IMR-90 (cell line): ENCODE data around the gene TNFRSF1A. TPM values are rescaled to one million over a fixed set of nuclear protein-coding genes. Genes with fewer than 3 reads are reported as not detected.

Experiments
- ATAC-seq: fragments of 200-7000 bp; cut with Tn5 transposase; 2 replicates; pipeline ENCODE4 v1.9.1; 2020; ENCODE audit warnings: low read depth, mild to moderate bottlenecking, moderate library complexity
- BruUV-seq: library from RNA; stranded (reverse); fragments of 400-500 nt; replicated peaks from 2 replicates; lab custom pipeline; 2021; lab: Mats Ljungman, UMichigan
- CTCF ChIA-PET: fragments of 300-600 bp; formaldehyde crosslinking; extraction: SDS; loops from one replicate; lab custom pipeline; 2021; ENCODE audit warnings: antibody characterized with exemption; lab: Yijun Ruan, JAX
- POLR2A ChIA-PET: fragments of 300-600 bp; sonication (Branson Sonifier 250); formaldehyde crosslinking; loops from one replicate; lab custom pipeline; 2022; ENCODE audit warnings: antibody characterized with exemption; ENCODE audit not compliant: unreplicated experiment; lab: Charles Lee
- DNase-seq: peaks from one replicate; pipeline ENCODE4 v3.0.0; 2013
- H2AFZ ChIP-seq: replicated peaks from 2 replicates; pipeline ENCODE3; 2013; ENCODE audit warnings: low read length, mild to moderate bottlenecking; ENCODE audit not compliant: poor library complexity
- H2AK5ac ChIP-seq: 2 replicates; pipeline ENCODE4 v1.6.1; 2013; ENCODE audit warnings: low read depth, low read length, inconsistent platforms
- H2AK9ac ChIP-seq: replicated peaks from 2 replicates; pipeline ENCODE3; 2013; ENCODE audit warnings: mild to moderate bottlenecking, low read depth, low read length, moderate library complexity; ENCODE audit not compliant: poor library complexity
- H2BK120ac ChIP-seq: 2 replicates; pipeline ENCODE4 v1.6.1; 2013; ENCODE audit warnings: low read depth, low read length, inconsistent platforms
- H2BK15ac ChIP-seq: 3 replicates; pipeline ENCODE4 v1.6.1; 2013; ENCODE audit warnings: low read depth, low read length, inconsistent platforms
- H2BK20ac ChIP-seq: 2 replicates; pipeline ENCODE4 v1.6.1; 2013; ENCODE audit warnings: low read depth, mild to moderate bottlenecking, inconsistent platforms, low read length, moderate library complexity
- H2BK5ac ChIP-seq: 2 replicates; pipeline ENCODE4 v1.6.1; 2013; ENCODE audit warnings: mild to moderate bottlenecking, low read depth, low read length, inconsistent platforms; ENCODE audit not compliant: poor library complexity, severe bottlenecking
- H3K14ac ChIP-seq: replicated peaks from 2 replicates; pipeline ENCODE4 v1.6.1; 2013; ENCODE audit warnings: low read depth, low read length, inconsistent platforms
- H3K18ac ChIP-seq: 2 replicates; pipeline ENCODE4 v1.6.1; 2013; ENCODE audit warnings: low read depth, low read length, control low read depth
- H3K23ac ChIP-seq: 2 replicates; pipeline ENCODE4 v1.6.1; 2013; ENCODE audit warnings: low read depth, low read length, inconsistent platforms
- H3K27ac ChIP-seq: 2 replicates; pipeline ENCODE4 v1.5.1; 2013; ENCODE audit warnings: mild to moderate bottlenecking, control low read depth, low read length; ENCODE audit not compliant: insufficient read depth
- H3K27me3 ChIP-seq: 2 replicates; pipeline ENCODE4 v1.6.1; 2013; ENCODE audit warnings: low read length; ENCODE audit not compliant: control insufficient read depth, insufficient read depth
- H3K36me3 ChIP-seq: 2 replicates; pipeline ENCODE4 v1.6.1; 2013; ENCODE audit warnings: low read length, mixed read lengths; ENCODE audit not compliant: control insufficient read depth, insufficient read depth
- H3K4ac ChIP-seq: 2 replicates; pipeline ENCODE4 v1.6.1; 2013; ENCODE audit warnings: low read depth, low read length, inconsistent platforms
- H3K4me1 ChIP-seq: 2 replicates; pipeline ENCODE4 v1.6.1; 2013; ENCODE audit warnings: low read length, mixed read lengths; ENCODE audit not compliant: control insufficient read depth, insufficient read depth
- H3K4me2 ChIP-seq: 2 replicates; pipeline ENCODE4 v1.6.1; 2013; ENCODE audit warnings: low read depth, mild to moderate bottlenecking, control low read depth, low read length, moderate library complexity
- H3K4me3 ChIP-seq: 2 replicates; pipeline ENCODE4 v1.5.1; 2013; ENCODE audit warnings: low read depth, mild to moderate bottlenecking, control low read depth, low read length, moderate library complexity; ENCODE audit not compliant: insufficient read depth
- H3K56ac ChIP-seq: 2 replicates; pipeline ENCODE4 v1.6.1; 2013; ENCODE audit warnings: low read length, inconsistent platforms; ENCODE audit not compliant: insufficient read depth; ENCODE audit errors: extremely low read depth
- H3K79me1 ChIP-seq, 2 experiments: 2 replicates each; pipeline ENCODE4 v1.6.1; 2013; ENCODE audit warnings: low read length in 2 of 2, inconsistent platforms in 1 of 2, low read depth in 1 of 2
- H3K9ac ChIP-seq: 2 replicates; pipeline ENCODE4 v1.6.1; 2013; ENCODE audit warnings: low read depth, low read length, control low read depth
- H3K9me1 ChIP-seq: 2 replicates; pipeline ENCODE4 v1.6.1; 2013; ENCODE audit warnings: low read length, inconsistent platforms; ENCODE audit not compliant: insufficient read depth
- H3K9me3 ChIP-seq: 2 replicates; pipeline ENCODE4 v1.6.1; 2013; ENCODE audit warnings: low read length; ENCODE audit not compliant: control insufficient read depth, insufficient read depth
- H4K20me1 ChIP-seq: 2 replicates; pipeline ENCODE4 v1.6.1; 2013; ENCODE audit warnings: low read length, inconsistent platforms; ENCODE audit not compliant: insufficient read depth
- H4K5ac ChIP-seq: 2 replicates; pipeline ENCODE4 v1.6.1; 2013; ENCODE audit warnings: mild to moderate bottlenecking, low read depth, low read length, control low read depth
- H4K8ac ChIP-seq, 2 experiments: 2 replicates each; pipeline ENCODE4 v1.6.1; 2013; ENCODE audit warnings: low read depth in 2 of 2, low read length in 2 of 2, control low read depth in 1 of 2, inconsistent platforms in 1 of 2
- H4K91ac ChIP-seq: 2 replicates; pipeline ENCODE4 v1.6.1; 2013; ENCODE audit warnings: low read depth, low read length, inconsistent platforms; ENCODE audit not compliant: insufficient read depth
- BHLHE40 ChIP-seq: fragments of 150-350 bp; IDR thresholded peaks from 2 replicates; pipeline ENCODE4 v1.6.1; 2016; ENCODE audit warnings: mild to moderate bottlenecking, low read depth, low read length
- CEBPB ChIP-seq: IDR thresholded peaks from 2 replicates; pipeline ENCODE4 v1.6.1; 2012; ENCODE audit warnings: low read depth, low read length, improper control_type of control experiment
- CHD1 ChIP-seq: IDR thresholded peaks from 2 replicates; pipeline ENCODE4 v1.6.1; 2012; ENCODE audit warnings: low read depth, low read length, improper control_type of control experiment
- CTCF ChIP-seq: conservative IDR thresholded peaks from 2 replicates; pipeline ENCODE4 v1.5.1; 2012; ENCODE audit warnings: mild to moderate bottlenecking, low read depth, low read length, improper control_type of control experiment
- ELK1 ChIP-seq: fragments of 150-350 bp; IDR thresholded peaks from 2 replicates; pipeline ENCODE4 v1.6.1; 2016; ENCODE audit warnings: low read depth, mild to moderate bottlenecking, low read length, moderate library complexity, borderline replicate concordance
- FOS ChIP-seq: fragments of 150-350 bp; IDR thresholded peaks from 2 replicates; pipeline ENCODE4 v1.6.1; 2016; ENCODE audit warnings: low read depth, low read length
- MAFK ChIP-seq: IDR thresholded peaks from 2 replicates; pipeline ENCODE4 v1.6.1; 2012; ENCODE audit warnings: low read depth, low read length, improper control_type of control experiment
- MAZ ChIP-seq: IDR thresholded peaks from 2 replicates; pipeline ENCODE4 v1.6.1; 2012; ENCODE audit warnings: low read depth, mild to moderate bottlenecking, low read length, improper control_type of control experiment, moderate library complexity, borderline replicate concordance
- NFE2L2 ChIP-seq: fragments of 150-350 bp; IDR thresholded peaks from 2 replicates; pipeline ENCODE4 v1.6.1; 2016; ENCODE audit warnings: low read depth, mild to moderate bottlenecking, low read length
- POLR2A ChIP-seq: IDR thresholded peaks from 2 replicates; pipeline ENCODE4 v1.6.1; 2012; ENCODE audit warnings: mild to moderate bottlenecking, low read depth, low read length
- RAD21 ChIP-seq: IDR thresholded peaks from 2 replicates; pipeline ENCODE4 v1.6.1; 2012; ENCODE audit warnings: low read length, improper control_type of control experiment
- RCOR1 ChIP-seq: IDR thresholded peaks from 2 replicates; pipeline ENCODE4 v1.6.1; 2012; ENCODE audit warnings: mild to moderate bottlenecking, low read length, improper control_type of control experiment; ENCODE audit not compliant: insufficient replicate concordance
- RFX5 ChIP-seq: IDR thresholded peaks from 2 replicates; pipeline ENCODE4 v1.8.0; 2012; ENCODE audit warnings: low read depth, mild to moderate bottlenecking, low read length, moderate library complexity
- SMC3 ChIP-seq: fragments of 150-350 bp; IDR thresholded peaks from 2 replicates; pipeline ENCODE4 v1.6.1; 2016; ENCODE audit warnings: low read depth, mild to moderate bottlenecking, antibody characterized with exemption, low read length, moderate library complexity
- USF2 ChIP-seq: fragments of 150-350 bp; IDR thresholded peaks from 2 replicates; pipeline ENCODE4 v1.6.1; 2017; ENCODE audit warnings: mild to moderate bottlenecking, antibody characterized with exemption, low read length, low read depth
- WGBS, 2 experiments: methylation state at CpG; one replicate each; pipeline versions ENCODE4 v1.1.5 to v1.1.7; 2013; ENCODE audit warnings: missing lambda C conversion rate in 2 of 2; ENCODE audit not compliant: insufficient read length in 1 of 2; ENCODE audit errors: extremely low coverage in 2 of 2; 5-methylcytosine and 5-hydroxymethylcytosine counted together
- dilution Hi-C: fragments of 300-500 bp; cut with HindIII; formaldehyde crosslinking; loops from one replicate; pipeline ENCODE4 v1.14.3; 2018; ENCODE audit warnings: low sequenced_read_pairs; ENCODE audit not compliant: unreplicated experiment
- in situ Hi-C: fragments of 300-500 bp; cut with MboI; formaldehyde crosslinking; loops from 3 replicates; pipeline ENCODE4 v1.14.3; 2019; ENCODE audit warnings: low sequenced_read_pairs, inconsistent platforms, mixed read lengths
- intact Hi-C: fragments of 100-400 bp; cut with micrococcal nuclease; formaldehyde crosslinking; loops from 2 replicates; pipeline ENCODE4 v1.10.0; 2022
- polyA plus RNA-seq, 3 experiments: library from polyadenylated mRNA; depleted of rRNA; stranded (reverse); fragments of >200 nt; gene quantifications; 2 replicates each; pipeline ENCODE4 v1.2.3, GENCODE V29; 2012; ENCODE audit warnings: low replicate concordance in 1 of 3
- total RNA-seq: library from RNA; depleted of rRNA; stranded (reverse); fragments of >200 nt; gene quantifications from 2 replicates; pipeline ENCODE4 v1.2.3, GENCODE V29; 2012

TNFRSF1A gene
- total and polyA plus RNA-seq, 2 of the 4 experiments (the other 2 are of a cell fraction): 79.6 to 136 TPM

GRCh38 chr12:6346235-6346832 is 4.5 kb upstream of the TNFRSF1A start:
- H2BK20ac ChIP-seq: peak overlapping the region; percentile 73
- peak overlapping the region; percentile 84 for H2AK5ac ChIP-seq
- dilution Hi-C loops (no loop called here), in situ Hi-C loops (no loop called here), intact Hi-C loops (no loop called here)
- no peaks in the 10 kb centered on the region for H4K20me1 ChIP-seq
- POLR2A ChIA-PET: interaction anchor here (1.8 kb wide), 1 partner anchor 10 kb away, joined by 5 read pairs; no protein-coding TSS in a partner anchor
- no peak overlapping the region for H3K56ac ChIP-seq
- H4K5ac ChIP-seq: no peak overlapping the region
- no peak for ATAC-seq
- peaks cover 23% of the 10 kb centered on the region for H3K4me1 ChIP-seq
- peak overlapping the region; percentile 56 for H3K4ac ChIP-seq
- H3K4me3 ChIP-seq: no peak overlapping the region
- BruUV-seq: no TSS peak
- peak overlapping the region; percentile 67; the same call in 2 of the 3 replicates for H2BK15ac ChIP-seq
- CTCF ChIA-PET: interaction anchor here (0.6 kb wide), 1 partner anchor 358 kb away, joined by 3 read pairs; no protein-coding TSS in a partner anchor
- H3K27me3 ChIP-seq: no peaks in the 10 kb centered on the region
- H2AK9ac ChIP-seq: peak overlapping the region; percentile 56
- peak overlapping the region; percentile 12 for H2BK5ac ChIP-seq
- peaks cover 28% of the 10 kb centered on the region for H3K9me1 ChIP-seq
- peak overlapping the region in 1 of 2 experiments; percentile 27; a peak in 2 of 4 replicates for H4K8ac ChIP-seq
- peak overlapping the region; percentile 44; the same call in 1 of the 2 replicates for H3K23ac ChIP-seq
- no peak overlapping the region for H3K9ac ChIP-seq
- H3K36me3 ChIP-seq: no peaks in the 10 kb centered on the region
- peak overlapping the region; percentile 56; the same call in 1 of the 2 replicates for H3K18ac ChIP-seq
- WGBS, 2 experiments: 100% methylated on average over 3 of the region's 5 CpGs; no CpG with 5 or more reads in 1 of the 2 experiments
- no peak overlapping the region for H3K27ac ChIP-seq
- peak overlapping the region; percentile 85 for H3K14ac ChIP-seq
- no peaks in the 10 kb centered on the region for H3K9me3 ChIP-seq
- H2AFZ ChIP-seq: peak overlapping the region; percentile 40
- peak overlapping the region; percentile 71 for H2BK120ac ChIP-seq
- peak overlapping the region; percentile 65 for H4K91ac ChIP-seq
- H3K4me2 ChIP-seq: no peak overlapping the region
- no peak for DNase-seq
- peaks cover 6 to 29% of the 10 kb centered on the region in 2 experiments; a peak in 2 of 4 replicates for H3K79me1 ChIP-seq
- no peak for TF ChIP-seq ELK1
- TF ChIP-seq BHLHE40: no peak
- TF ChIP-seq MAZ: no peak
- TF ChIP-seq FOS: no peak
- TF ChIP-seq SMC3: no peak
- TF ChIP-seq NFE2L2: no peak
- TF ChIP-seq MAFK: no peak
- no peak for TF ChIP-seq CEBPB
- no peak for TF ChIP-seq RAD21
- no peak for TF ChIP-seq RFX5
- no peak for TF ChIP-seq CTCF
- TF ChIP-seq USF2: no peak
- TF ChIP-seq POLR2A: no peak
- TF ChIP-seq RCOR1: no peak
- TF ChIP-seq CHD1: no peak
